Colonic mucosa (tissue), 4 donors: Measurements from ENCODE around the gene SORT1. TPM values are rescaled to one million over a fixed set of nuclear protein-coding genes. Genes with fewer than 3 reads are reported as not detected.
"Not testable (repeated sequence)": the region's sequence is repeated elsewhere in the genome, so short reads cannot be mapped to it uniquely, and the experiment has no call there.

Source experiments
- DNase-seq: peaks from one replicate; pipeline ENCODE4 v3.0.0-alpha.2; 2020
- H3K27ac ChIP-seq: fragments of 200-600 bp; one replicate; pipeline ENCODE4 v1.8.0; 2021
- H3K27me3 ChIP-seq: fragments of 200-600 bp; one replicate; pipeline ENCODE4 v1.8.0; 2021
- H3K36me3 ChIP-seq: fragments of 200-600 bp; one replicate; pipeline ENCODE4 v1.8.0; 2021
- H3K4me1 ChIP-seq: fragments of 200-600 bp; one replicate; pipeline ENCODE4 v1.8.0; 2021; ENCODE audit warnings: mild to moderate bottlenecking
- H3K4me3 ChIP-seq: fragments of 200-600 bp; one replicate; pipeline ENCODE4 v1.8.0; 2021
- H3K9ac ChIP-seq, 2 donors: one replicate each; pipeline ENCODE4 v1.7.0; 2013; ENCODE audit warnings: control low read depth in 2 of 2, low read depth in 2 of 2, low read length in 2 of 2
- H3K9me3 ChIP-seq: fragments of 200-600 bp; one replicate; pipeline ENCODE4 v1.8.0; 2021
- intact Hi-C: fragments of 100-400 bp; cut with DNase I; formaldehyde crosslinking; loops from one replicate; pipeline ENCODE4 v1.14.1; 2022
- total RNA-seq, 2 donors: library from RNA; stranded (reverse); fragmentation: NEBNext Ultra II Directional in 1 of 2; extraction: Animal tissue kit (Norgen Biotek cat#: 25700) in 1 of 2; gene quantifications; one replicate each; pipeline ENCODE4 v1.2.1, GENCODE V29; 2021
- TF ChIP-seq, protein P1 (sequence below): fragments of 200-600 bp; IDR thresholded peaks from one replicate; pipeline ENCODE4 v1.8.0; 2022; ENCODE audit warnings: antibody characterized with exemption, mild to moderate bottlenecking
- donor health status: healthy.
- donor health status: DM: no; HTN: no; CAD: no.
- donor health status: DM: no; HTN: no; CAD: no.

SORT1 gene
- total RNA-seq, 2 donors from 2014 or later = 76.2 to 134 TPM

DNA sequence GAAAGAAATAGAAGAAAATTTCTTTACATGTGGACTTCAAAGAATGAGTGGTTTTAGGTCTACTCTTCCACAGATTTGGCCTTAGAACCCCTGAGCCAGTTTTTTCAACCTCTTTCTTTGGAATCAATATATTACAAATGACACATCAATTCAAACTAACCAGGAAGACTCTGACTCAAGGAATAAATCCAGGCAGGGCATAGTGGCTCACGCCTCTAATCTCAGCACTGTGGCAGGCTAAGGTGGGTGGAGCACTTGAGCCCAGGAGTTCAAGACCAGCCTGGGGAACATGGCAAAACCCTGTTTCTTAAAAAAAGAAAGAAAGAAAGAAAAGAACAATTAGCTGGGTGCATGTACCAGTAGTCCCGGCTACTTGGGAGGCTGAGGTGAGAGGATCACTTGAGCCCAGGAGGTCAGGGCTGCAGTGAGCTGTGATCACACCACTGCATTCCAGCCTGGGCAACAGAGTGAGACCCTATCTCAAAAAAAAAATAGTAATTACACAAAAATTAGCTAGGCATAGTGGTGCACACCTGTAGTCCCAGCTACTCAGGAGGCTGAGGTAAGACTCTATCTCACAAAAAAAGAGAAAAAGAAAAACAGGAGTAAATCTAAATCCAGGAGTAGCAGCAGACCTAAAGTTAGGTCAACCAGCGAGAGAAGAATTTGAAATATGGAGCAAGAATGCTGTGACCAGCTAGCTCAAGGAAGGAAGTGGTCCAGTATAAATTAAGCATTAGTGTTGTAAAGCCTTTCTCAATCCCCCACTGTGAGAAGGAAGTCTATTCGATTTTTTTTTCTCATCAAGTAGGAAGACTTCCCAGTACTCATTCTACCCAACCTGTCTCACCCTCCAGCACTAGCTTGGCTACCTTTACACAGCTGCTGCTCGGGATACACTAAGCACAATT lies 1.9 kb downstream of the SORT1 start:
- Histone ChIP-seq H3K4me1 (peaks cover 9% of the 10 kb centered on the region), H3K9me3 (no peaks in the 10 kb centered on the region), H3K27ac (peak overlapping the region; percentile 35), H3K27me3 (no peaks in the 10 kb centered on the region), H3K36me3 (no peaks in the 10 kb centered on the region), H3K4me3 (peak overlapping the region; percentile 49), H3K9ac (peak overlapping the region in 1 of 2 donors; percentile 82)
- DNase-seq = no peak
- intact Hi-C loops = loop anchor here (5.0 kb wide), 1 partner anchor 114 kb away; the partner anchor contains the start of gene PSRC1
- TF ChIP-seq, protein P1, sequence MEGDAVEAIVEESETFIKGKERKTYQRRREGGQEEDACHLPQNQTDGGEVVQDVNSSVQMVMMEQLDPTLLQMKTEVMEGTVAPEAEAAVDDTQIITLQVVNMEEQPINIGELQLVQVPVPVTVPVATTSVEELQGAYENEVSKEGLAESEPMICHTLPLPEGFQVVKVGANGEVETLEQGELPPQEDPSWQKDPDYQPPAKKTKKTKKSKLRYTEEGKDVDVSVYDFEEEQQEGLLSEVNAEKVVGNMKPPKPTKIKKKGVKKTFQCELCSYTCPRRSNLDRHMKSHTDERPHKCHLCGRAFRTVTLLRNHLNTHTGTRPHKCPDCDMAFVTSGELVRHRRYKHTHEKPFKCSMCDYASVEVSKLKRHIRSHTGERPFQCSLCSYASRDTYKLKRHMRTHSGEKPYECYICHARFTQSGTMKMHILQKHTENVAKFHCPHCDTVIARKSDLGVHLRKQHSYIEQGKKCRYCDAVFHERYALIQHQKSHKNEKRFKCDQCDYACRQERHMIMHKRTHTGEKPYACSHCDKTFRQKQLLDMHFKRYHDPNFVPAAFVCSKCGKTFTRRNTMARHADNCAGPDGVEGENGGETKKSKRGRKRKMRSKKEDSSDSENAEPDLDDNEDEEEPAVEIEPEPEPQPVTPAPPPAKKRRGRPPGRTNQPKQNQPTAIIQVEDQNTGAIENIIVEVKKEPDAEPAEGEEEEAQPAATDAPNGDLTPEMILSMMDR = no peak

DNA sequence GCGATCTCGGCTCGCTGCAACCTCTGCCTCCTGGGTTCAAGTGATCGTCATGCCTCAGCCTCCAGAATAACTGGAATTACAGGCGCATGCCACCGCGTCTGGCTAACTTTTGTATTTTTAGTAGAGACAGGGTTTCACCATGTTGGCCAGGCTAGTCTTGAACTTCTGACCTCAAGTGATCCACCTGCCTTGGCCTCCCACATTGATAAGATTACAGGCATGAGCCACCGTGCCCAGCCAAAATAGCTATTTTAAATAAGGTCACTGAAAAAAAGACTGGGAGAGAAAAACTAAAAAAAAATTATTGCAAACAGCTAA lies 2.5 kb downstream of the SORT1 start:
- H3K4me3 ChIP-seq, H3K4me1 ChIP-seq: not testable (repeated sequence)

GRCh38 chr1:109394591-109395281 lies 3.0 kb downstream of the SORT1 start:
- intact Hi-C loops = loop anchor here (5.0 kb wide), 2 partner anchors 42 to 112 kb away; partner anchors contain the start of gene PSRC1

More for the DNA sequence above, 2.5 kb downstream of the SORT1 start:
- not testable (repeated sequence) for DNase-seq, H3K36me3 ChIP-seq, H3K27me3 ChIP-seq, H3K9me3 ChIP-seq, H3K9ac ChIP-seq
- intact Hi-C loops = loop anchor here (5.0 kb wide), 1 partner anchor 113 kb away; the partner anchor contains the start of gene PSRC1
- peak overlapping the region; percentile 35 for H3K27ac ChIP-seq

DNA sequence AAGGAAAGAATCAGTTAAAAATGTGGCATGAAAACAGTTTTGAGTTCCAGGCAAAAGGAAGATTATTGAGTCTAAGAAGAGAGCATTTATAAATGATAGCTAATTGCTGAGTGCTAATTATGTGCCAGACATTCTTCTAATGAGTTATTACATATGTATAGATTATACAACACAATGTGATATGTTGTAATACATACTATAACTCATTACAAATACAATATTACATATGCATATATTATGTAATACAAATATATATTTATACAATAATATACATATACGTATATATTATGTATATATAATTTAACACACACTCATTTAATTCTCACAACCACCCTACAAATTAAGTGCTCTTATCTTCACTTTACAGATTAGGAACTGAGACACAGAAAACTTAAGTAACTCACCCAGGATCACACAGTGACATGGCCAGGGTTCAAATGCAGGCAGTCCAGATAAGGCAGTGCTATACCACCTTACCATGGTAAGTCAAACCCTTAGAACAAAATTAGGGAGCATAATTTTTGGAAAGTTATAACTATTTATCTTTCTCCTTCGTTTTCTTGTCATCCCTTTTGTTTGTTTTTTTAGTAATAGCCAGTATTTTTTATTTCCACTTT lies 4.0 kb downstream of the SORT1 start:
- Histone ChIP-seq H3K27ac (peak overlapping the region; percentile 80), H3K4me3 (no peak overlapping the region), H3K36me3 (no peaks in the 10 kb centered on the region), H3K9me3 (no peaks in the 10 kb centered on the region), H3K4me1 (peaks cover 9% of the 10 kb centered on the region), H3K9ac (peak overlapping the region in 1 of 2 donors; percentile 80), H3K27me3 (no peaks in the 10 kb centered on the region)
- TF ChIP-seq, protein P1 = no peak
- intact Hi-C loops = loop anchor here (5.0 kb wide), 1 partner anchor 41 kb away; no protein-coding TSS in a partner anchor
- no peak for DNase-seq

More at GRCh38 chr1:109394591-109395281, 3.0 kb downstream of the SORT1 start:
- Histone ChIP-seq H3K27me3 (no peaks in the 10 kb centered on the region), H3K9me3 (no peaks in the 10 kb centered on the region), H3K9ac (no peak overlapping the region), H3K4me1 (peaks cover 9% of the 10 kb centered on the region), H3K4me3 (no peak overlapping the region), H3K27ac (peak overlapping the region; percentile 80), H3K36me3 (no peaks in the 10 kb centered on the region)
- DNase-seq = no peak
- TF ChIP-seq, protein P1 = no peak

DNA sequence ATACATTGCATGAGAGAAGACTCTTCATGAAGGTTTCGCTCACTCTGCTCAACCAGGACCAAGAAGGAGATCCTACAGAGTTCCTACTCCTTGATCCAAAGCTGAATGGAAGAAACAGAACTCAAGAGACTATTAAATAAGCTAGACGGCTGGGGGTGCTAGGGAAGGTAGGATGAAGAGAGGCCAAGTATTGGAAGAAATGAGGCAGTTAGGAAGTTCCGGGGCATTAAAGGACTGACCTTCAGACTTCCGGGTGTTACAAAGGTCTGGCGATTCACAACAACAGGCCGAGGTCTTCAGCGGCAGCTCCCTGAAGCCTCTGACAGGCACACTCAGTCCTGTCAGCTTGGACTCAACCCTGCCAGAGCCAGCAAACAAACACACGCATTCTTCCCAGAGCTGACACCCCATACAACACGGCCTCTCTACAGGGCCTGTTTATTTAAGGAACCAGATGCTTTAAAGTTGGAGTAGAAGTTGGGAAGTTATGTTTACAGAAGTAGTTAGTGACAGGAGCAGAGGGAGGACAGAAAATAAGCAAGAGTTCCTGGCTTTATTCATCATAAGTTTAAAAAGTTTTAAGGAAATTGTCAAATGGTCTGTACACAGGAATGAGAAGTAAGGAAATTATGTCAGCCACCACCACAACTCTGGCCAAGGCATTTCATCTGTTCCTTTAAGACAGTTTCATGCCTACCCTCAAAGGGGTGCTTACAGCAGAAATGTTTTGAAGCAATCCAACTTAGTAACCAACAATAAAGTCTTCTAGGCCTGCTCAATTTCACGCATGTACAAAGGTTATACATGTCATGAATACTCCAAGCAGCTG lies 4.7 kb downstream of the SORT1 start:
- Histone ChIP-seq H3K27me3 (no peaks in the 10 kb centered on the region), H3K4me3 (no peak overlapping the region), H3K4me1 (peaks cover 9% of the 10 kb centered on the region), H3K9ac (peak overlapping the region in 1 of 2 donors; percentile 80), H3K9me3 (no peaks in the 10 kb centered on the region), H3K36me3 (no peaks in the 10 kb centered on the region), H3K27ac (peak overlapping the region; percentile 80)
- intact Hi-C loops = loop anchor here (5.0 kb wide), 1 partner anchor 41 kb away; no protein-coding TSS in a partner anchor
- peak; percentile 68 for DNase-seq
- TF ChIP-seq, protein P1 = no peak
